Keratinocyte (primary cell): ENCODE data around the gene PMEPA1. TPM values are rescaled to one million over a fixed set of nuclear protein-coding genes. Genes with fewer than 3 reads are reported as not detected.

ENCODE experiments used
- DNase-seq: peaks from one replicate; pipeline ENCODE4 v3.0.0-alpha.2; 2011; ENCODE audit warnings: low read depth, missing footprints, low spot score
- FAIRE-seq: peaks from 2 replicates; lab custom pipeline; 2011; peaks lifted over from hg19 to GRCh38; lab: Jason Lieb, UNC
- H2AFZ ChIP-seq: 2 replicates; pipeline ENCODE4 v1.6.0; 2012; ENCODE audit warnings: low read length, control low read depth, inconsistent platforms; ENCODE audit not compliant: control insufficient read depth
- H3K27ac ChIP-seq: 2 replicates; pipeline ENCODE4 v1.5.1; 2011; ENCODE audit warnings: low read length; ENCODE audit not compliant: control insufficient read depth, insufficient read depth
- H3K27me3 ChIP-seq: 3 replicates; pipeline ENCODE4 v1.6.0; 2011; ENCODE audit warnings: low read length; ENCODE audit not compliant: control insufficient read depth, insufficient read depth; ENCODE audit errors: extremely low read depth
- H3K36me3 ChIP-seq, 2 experiments: 2 replicates in 1 of 2; 3 replicates in 1 of 2; pipeline ENCODE4 v1.5.1; 2011; ENCODE audit warnings: low read length in 2 of 2, mild to moderate bottlenecking in 1 of 2; ENCODE audit not compliant: control insufficient read depth in 2 of 2, insufficient read depth in 2 of 2; ENCODE audit errors: extremely low read depth in 1 of 2
- H3K4me1 ChIP-seq: 3 replicates; pipeline ENCODE4 v1.5.1; 2011; ENCODE audit warnings: low read length; ENCODE audit not compliant: control insufficient read depth, insufficient read depth; ENCODE audit errors: extremely low read depth
- H3K4me2 ChIP-seq: 3 replicates; pipeline ENCODE4 v1.6.0; 2011; ENCODE audit warnings: low read depth, low read length; ENCODE audit not compliant: control insufficient read depth, insufficient read depth; ENCODE audit errors: extremely low read depth
- H3K4me3 ChIP-seq, 3 experiments: fragments of 200-600 bp in 1 of 3; sonication (generic) in 1 of 3; 2 replicates in 2 of 3; 3 replicates in 1 of 3; pipeline ENCODE4 v1.5.1; 2011 to 2016; ENCODE audit warnings: low read length in 3 of 3, mild to moderate bottlenecking in 3 of 3, control low read depth in 2 of 3, inconsistent platforms in 1 of 3, low read depth in 1 of 3, mixed read lengths in 1 of 3, mixed run types in 1 of 3, moderate library complexity in 1 of 3; ENCODE audit not compliant: control insufficient read depth in 2 of 3, insufficient read depth in 2 of 3; ENCODE audit errors: extremely low read depth in 1 of 3
- H3K79me2 ChIP-seq: 2 replicates; pipeline ENCODE4 v1.6.0; 2012; ENCODE audit warnings: low read length; ENCODE audit not compliant: control insufficient read depth, insufficient read depth
- H3K9ac ChIP-seq: 3 replicates; pipeline ENCODE4 v1.6.0; 2011; ENCODE audit warnings: low read length; ENCODE audit not compliant: control insufficient read depth, insufficient read depth; ENCODE audit errors: extremely low read depth
- H3K9me1 ChIP-seq: 3 replicates; pipeline ENCODE4 v1.6.0; 2011; ENCODE audit warnings: low read length; ENCODE audit not compliant: control insufficient read depth, insufficient read depth; ENCODE audit errors: extremely low read depth
- H3K9me3 ChIP-seq: 2 replicates; pipeline ENCODE4 v1.5.1; 2012; ENCODE audit warnings: low read depth, low read length; ENCODE audit not compliant: control insufficient read depth
- H4K20me1 ChIP-seq: 3 replicates; pipeline ENCODE4 v1.6.0; 2011; ENCODE audit warnings: low read length; ENCODE audit not compliant: control insufficient read depth, insufficient read depth; ENCODE audit errors: extremely low read depth
- CTCF ChIP-seq, 3 experiments: IDR thresholded peaks in 1 of 3; conservative IDR thresholded peaks in 1 of 3; optimal IDR thresholded peaks in 1 of 3; 2 replicates in 2 of 3; 3 replicates in 1 of 3; pipeline versions ENCODE3 to v1.5.1; 2011; ENCODE audit warnings: low read length in 3 of 3, mild to moderate bottlenecking in 3 of 3, moderate library complexity in 2 of 3, control low read depth in 1 of 3, inconsistent platforms in 1 of 3; ENCODE audit not compliant: insufficient read depth in 2 of 3; ENCODE audit errors: extremely low read depth in 1 of 3
- EZH2 ChIP-seq: IDR thresholded peaks from one replicate; pipeline ENCODE4 v1.6.1; 2012; ENCODE audit warnings: inconsistent platforms, mild to moderate bottlenecking, low read length, moderate library complexity
- dilution Hi-C: fragments of 300-500 bp; cut with MboI; formaldehyde crosslinking; loops from one replicate; pipeline ENCODE4 v1.7.0; 2020; ENCODE audit warnings: low sequenced_read_pairs; ENCODE audit not compliant: extremely low pct_ligation_motif_present
- polyA plus RNA-seq, 5 experiments: library from polyadenylated mRNA; depleted of rRNA in 3 of 5; stranded (reverse) in 3 of 5; stranded (forward) in 1 of 5; unstranded in 1 of 5; fragments of >200 nt; gene quantifications; 1 replicate in 1 of 5; 2 replicates in 3 of 5; 3 replicates in 1 of 5; pipeline versions ENCODE4 v1.2.1 to v1.2.3, GENCODE V29; 2011 to 2012; ENCODE audit warnings: missing spikeins in 2 of 5, low read depth in 1 of 5, low replicate concordance in 1 of 5

The PMEPA1 gene
- polyA plus RNA-seq, 1 donor (not counting 4 experiments of a cell fraction or from before 2014, with no cell fraction given) = 29.0 TPM

DNA sequence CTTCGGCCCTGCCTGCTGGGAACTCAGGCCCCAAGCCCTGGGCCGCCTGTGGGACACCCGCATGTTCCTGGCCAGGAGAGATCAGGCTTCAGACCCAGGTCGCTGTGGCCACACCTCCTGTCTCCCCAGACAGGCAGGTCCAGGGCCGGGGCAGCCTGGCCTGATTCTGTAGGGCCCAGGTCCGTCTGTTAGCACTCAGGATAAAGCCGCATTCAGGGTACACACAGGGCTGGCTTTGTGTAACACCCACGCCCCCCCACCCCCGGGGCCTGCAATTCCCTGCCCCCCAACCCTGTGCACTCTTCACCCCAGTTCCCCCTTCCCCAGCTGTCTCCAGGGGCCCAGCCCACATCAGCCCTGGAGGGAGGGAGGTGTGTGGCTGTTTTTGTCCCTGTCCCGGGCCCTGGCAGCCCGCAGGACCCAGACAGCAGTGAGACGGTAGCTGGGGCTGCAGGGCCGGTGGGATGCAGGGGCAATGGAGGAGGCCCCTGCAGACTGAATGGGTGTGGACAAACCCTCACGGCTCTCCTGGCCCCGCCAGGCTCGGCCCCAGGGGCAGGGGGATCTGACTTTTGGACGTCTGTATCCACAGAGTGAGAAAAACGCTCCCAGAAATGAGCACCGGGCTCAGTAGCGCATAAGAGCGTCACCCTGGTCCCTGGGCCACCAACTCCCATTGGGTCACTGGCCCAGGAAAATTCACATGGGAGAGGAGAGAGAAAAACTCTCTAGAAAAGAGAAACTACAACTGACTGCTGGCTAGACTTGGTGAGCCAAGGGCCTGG is 47.2 kb downstream of the PMEPA1 start:
- H4K20me1 ChIP-seq = peaks cover 66% of the 10 kb centered on the region
- FAIRE-seq = no peak

DNA sequence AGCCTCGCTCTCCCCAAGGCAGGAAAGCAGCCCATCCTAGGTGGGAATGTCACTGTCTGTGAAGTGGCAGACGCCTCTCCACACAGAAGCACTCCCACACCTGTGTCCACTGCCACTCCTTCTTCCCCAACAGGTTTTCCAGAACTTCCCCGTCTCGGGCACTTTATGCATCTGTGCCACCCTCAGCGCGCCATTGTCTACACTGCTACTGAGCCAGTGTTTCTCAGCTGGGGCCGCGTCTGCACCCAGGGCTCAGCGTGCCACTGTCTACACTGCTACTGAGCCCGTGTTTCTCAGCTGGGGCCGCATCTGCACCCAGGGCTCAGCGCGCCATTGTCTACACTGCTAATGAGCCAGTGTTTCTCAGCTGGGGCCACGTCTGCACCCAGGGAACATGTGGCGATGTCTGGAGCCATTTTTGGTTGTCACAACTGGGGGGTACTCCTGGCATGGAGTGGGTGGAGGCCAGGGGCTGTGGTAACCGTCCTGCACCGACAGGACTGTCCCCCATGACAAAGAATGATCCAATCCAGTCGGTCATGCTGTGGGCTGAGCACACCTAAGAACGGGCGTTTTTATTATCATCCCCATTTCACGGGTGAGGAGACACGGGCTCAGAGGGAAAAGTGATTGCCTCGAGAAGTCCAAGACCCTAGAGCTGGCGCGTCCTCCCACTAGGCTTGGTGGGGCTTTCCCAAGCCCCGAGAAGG is 47.9 kb downstream of the PMEPA1 start:
- Histone ChIP-seq H3K9me3 (no peaks in the 10 kb centered on the region), H3K4me1 (peaks cover 30% of the 10 kb centered on the region), H2AFZ (no peak overlapping the region), H3K36me3 (peaks cover 45 to 51% of the 10 kb centered on the region in 2 experiments), H3K27me3 (no peaks in the 10 kb centered on the region), H3K27ac (no peak overlapping the region), H3K9me1 (peaks cover 10% of the 10 kb centered on the region), H3K79me2 (peaks cover 89% of the 10 kb centered on the region), H3K4me3 (no peak overlapping the region), H3K9ac (no peak overlapping the region), H4K20me1 (peaks cover 68% of the 10 kb centered on the region), H3K4me2 (no peak overlapping the region)
- no peak for TF ChIP-seq EZH2
- no peak for TF ChIP-seq CTCF (optimal IDR thresholded peaks at IDR 0.05 in 1 of 3, IDR thresholded peaks at IDR 0.05 in 1 of 3, conservative IDR thresholded peaks at IDR 0.05 in 1 of 3; ENCODE audit: extremely low read depth in 1 of 3, insufficient read depth in 2 of 3, low read length in 3 of 3)
- dilution Hi-C loops = no loop called here
- FAIRE-seq (no peak), DNase-seq (no peak)

More for the DNA sequence above, 47.2 kb downstream of the PMEPA1 start:
- H3K79me2 ChIP-seq = peaks cover 91% of the 10 kb centered on the region
- H3K36me3 ChIP-seq = peaks cover 43 to 46% of the 10 kb centered on the region in 2 experiments
- H3K27me3 ChIP-seq = no peaks in the 10 kb centered on the region
- no peak overlapping the region for H3K4me3 ChIP-seq
- H3K4me1 ChIP-seq = peaks cover 26% of the 10 kb centered on the region
- H3K4me2 ChIP-seq = no peak overlapping the region
- peaks cover 10% of the 10 kb centered on the region for H3K9me1 ChIP-seq
- H2AFZ ChIP-seq = no peak overlapping the region
- no peak for DNase-seq
- no peak overlapping the region for H3K27ac ChIP-seq
- dilution Hi-C loops = no loop called here
- H3K9me3 ChIP-seq = no peaks in the 10 kb centered on the region
- TF ChIP-seq CTCF (optimal IDR thresholded peaks at IDR 0.05 in 1 of 3, IDR thresholded peaks at IDR 0.05 in 1 of 3, conservative IDR thresholded peaks at IDR 0.05 in 1 of 3; ENCODE audit: extremely low read depth in 1 of 3, insufficient read depth in 2 of 3, low read length in 3 of 3) (no peak), EZH2 (no peak)
- no peak overlapping the region for H3K9ac ChIP-seq
